Loucy (cell line): Measurements from ENCODE around the gene IGFBP3.
"Not testable (repeated sequence)": the region's sequence is repeated elsewhere in the genome, so short reads cannot be mapped to it uniquely, and the experiment has no call there.

Source experiments
- H2AFZ ChIP-seq: fragments of 200-600 bp; sonication (generic); 2 replicates; pipeline ENCODE4 v1.6.0; 2016; ENCODE audit warnings: antibody characterized with exemption, mild to moderate bottlenecking, low read length, moderate library complexity
- H3F3A ChIP-seq: fragments of 200-600 bp; 2 replicates; pipeline ENCODE4 v1.6.0; 2016; ENCODE audit warnings: antibody characterized with exemption, low read depth, mild to moderate bottlenecking
- H3K27me3 ChIP-seq: fragments of 200-600 bp; sonication (generic); 2 replicates; pipeline ENCODE4 v1.6.1; 2014; ENCODE audit warnings: low read length, mild to moderate bottlenecking; ENCODE audit not compliant: insufficient read depth, poor library complexity, severe bottlenecking
- H3K36me3 ChIP-seq: fragments of 200-600 bp; sonication (generic); 2 replicates; pipeline ENCODE4 v1.6.1; 2016; ENCODE audit warnings: low read length; ENCODE audit not compliant: insufficient read depth
- H3K4me1 ChIP-seq: fragments of 200-600 bp; sonication (generic); 2 replicates; pipeline ENCODE4 v1.5.1; 2014; ENCODE audit warnings: low read length, mild to moderate bottlenecking; ENCODE audit not compliant: insufficient read depth, poor library complexity, severe bottlenecking
- H3K4me2 ChIP-seq: fragments of 200-600 bp; sonication (generic); 2 replicates; pipeline ENCODE4 v1.6.0; 2014; ENCODE audit warnings: antibody characterized with exemption, low read length, low read depth, mild to moderate bottlenecking; ENCODE audit not compliant: poor library complexity, severe bottlenecking
- H3K4me3 ChIP-seq: fragments of 200-600 bp; sonication (generic); 2 replicates; pipeline ENCODE4 v1.5.1; 2014; ENCODE audit warnings: low read length, mild to moderate bottlenecking, mixed read lengths; ENCODE audit not compliant: poor library complexity, severe bottlenecking
- H3K79me2 ChIP-seq: fragments of 200-600 bp; sonication (generic); 2 replicates; pipeline ENCODE4 v1.6.1; 2014; ENCODE audit warnings: low read length; ENCODE audit not compliant: insufficient read depth
- H3K9ac ChIP-seq: fragments of 200-600 bp; sonication (generic); 2 replicates; pipeline ENCODE4 v1.6.0; 2014; ENCODE audit warnings: mild to moderate bottlenecking, low read depth, low read length, moderate library complexity; ENCODE audit not compliant: poor library complexity, severe bottlenecking
- H3K9me2 ChIP-seq: fragments of 200-600 bp; sonication (generic); replicated peaks from 2 replicates; pipeline ENCODE4 v1.6.1; 2016; ENCODE audit warnings: low read depth, low read length, mixed read lengths
- H3K9me3 ChIP-seq: fragments of 200-600 bp; sonication (generic); 2 replicates; pipeline ENCODE4 v1.6.1; 2014; ENCODE audit warnings: mild to moderate bottlenecking, antibody characterized with exemption, low read length, low read depth; ENCODE audit not compliant: insufficient read depth
- H4K20me1 ChIP-seq: fragments of 200-600 bp; sonication (generic); 2 replicates; pipeline ENCODE4 v1.6.0; 2014; ENCODE audit warnings: antibody characterized with exemption, low read length, mild to moderate bottlenecking; ENCODE audit not compliant: insufficient read depth, poor library complexity, severe bottlenecking
- CTCF ChIP-seq: fragments of 200-600 bp; sonication (generic); conservative IDR thresholded peaks from 2 replicates; pipeline ENCODE4 v1.5.1; 2014; ENCODE audit warnings: mild to moderate bottlenecking, antibody characterized with exemption, low read length
- EZH2phosphoT487 ChIP-seq: fragments of 200-600 bp; IDR thresholded peaks from 2 replicates; pipeline ENCODE4 v1.6.1; 2018; ENCODE audit warnings: antibody characterized with exemption, mild to moderate bottlenecking, moderate library complexity, borderline replicate concordance

Gene IGFBP3

GRCh38 chr7:45962861-45963260, 41.8 kb upstream of the IGFBP3 start:
- H3K9me2 ChIP-seq: no peaks in the 10 kb centered on the region
- no peaks in the 10 kb centered on the region for H3K9me3 ChIP-seq
- H3F3A ChIP-seq: no peaks in the 10 kb centered on the region
- H3K27me3 ChIP-seq: no peaks in the 10 kb centered on the region
- H2AFZ ChIP-seq: no peak overlapping the region
- H3K36me3 ChIP-seq: no peaks in the 10 kb centered on the region
- H3K9ac ChIP-seq: no peak overlapping the region
- H3K4me3 ChIP-seq: no peak overlapping the region
- no peak overlapping the region for H3K4me2 ChIP-seq
- no peaks in the 10 kb centered on the region for H3K4me1 ChIP-seq
- no peaks in the 10 kb centered on the region for H3K79me2 ChIP-seq
- TF ChIP-seq CTCF: no peak
- TF ChIP-seq EZH2phosphoT487: no peak
- no peaks in the 10 kb centered on the region for H4K20me1 ChIP-seq

DNA sequence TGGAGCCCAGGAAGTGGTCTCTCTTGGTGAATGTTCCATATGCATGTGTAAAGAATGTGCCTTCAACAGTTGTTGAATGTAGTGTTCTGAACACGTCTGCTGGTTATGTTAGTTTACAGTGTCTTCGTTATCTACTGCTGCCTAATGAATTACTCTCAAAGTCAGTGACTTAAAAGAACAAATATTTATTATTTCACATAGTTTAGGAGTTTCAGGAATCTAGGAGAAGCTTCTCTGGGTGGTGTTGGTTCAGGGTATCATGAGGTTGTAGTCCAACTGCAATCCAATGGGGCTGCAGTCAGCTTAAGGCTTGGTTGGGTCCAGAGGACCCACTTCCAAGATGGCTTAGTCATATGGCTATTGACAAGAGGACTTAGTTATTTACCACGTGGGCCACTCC, 36.6 kb upstream of the IGFBP3 start:
- no peak for TF ChIP-seq EZH2phosphoT487
- TF ChIP-seq CTCF: no peak
- H3K36me3 ChIP-seq: no peaks in the 10 kb centered on the region
- no peaks in the 10 kb centered on the region for H3K4me1 ChIP-seq
- H3F3A ChIP-seq: no peaks in the 10 kb centered on the region
- H3K79me2 ChIP-seq: no peaks in the 10 kb centered on the region
- no peak overlapping the region for H3K9ac ChIP-seq
- H3K4me2 ChIP-seq: no peak overlapping the region
- no peak overlapping the region for H3K4me3 ChIP-seq
- no peaks in the 10 kb centered on the region for H4K20me1 ChIP-seq
- H3K27me3 ChIP-seq: no peaks in the 10 kb centered on the region
- H3K9me2 ChIP-seq: no peaks in the 10 kb centered on the region
- no peak overlapping the region for H2AFZ ChIP-seq
- H3K9me3 ChIP-seq: 0 out of 2 replicates have a peak, but pooled peaks cover 2% of the 10 kb centered on the region

GRCh38 chr7:45955286-45955685, 34.2 kb upstream of the IGFBP3 start:
- no peaks in the 10 kb centered on the region for H3K27me3 ChIP-seq
- TF ChIP-seq EZH2phosphoT487: no peak
- TF ChIP-seq CTCF: no peak
- no peaks in the 10 kb centered on the region for H3F3A ChIP-seq
- no peaks in the 10 kb centered on the region for H3K9me2 ChIP-seq
- H3K9ac ChIP-seq: no peak overlapping the region
- H4K20me1 ChIP-seq: no peaks in the 10 kb centered on the region
- no peaks in the 10 kb centered on the region for H3K79me2 ChIP-seq
- no peak overlapping the region for H3K4me3 ChIP-seq
- no peaks in the 10 kb centered on the region for H3K4me1 ChIP-seq
- 0 out of 2 replicates have a peak, but pooled peaks cover 2% of the 10 kb centered on the region for H3K9me3 ChIP-seq
- H3K36me3 ChIP-seq: no peaks in the 10 kb centered on the region
- no peak overlapping the region for H2AFZ ChIP-seq
- no peak overlapping the region for H3K4me2 ChIP-seq

GRCh38 chr7:45953055-45953454, 32.0 kb upstream of the IGFBP3 start:
- H3K9me3 ChIP-seq, H3K27me3 ChIP-seq, H3K79me2 ChIP-seq, H3K4me3 ChIP-seq, H3F3A ChIP-seq, H2AFZ ChIP-seq, H3K36me3 ChIP-seq, H3K4me1 ChIP-seq, H3K9me2 ChIP-seq, H4K20me1 ChIP-seq, H3K9ac ChIP-seq, H3K4me2 ChIP-seq: not testable (repeated sequence)
